ENCODE data around the gene UBQLNL. TPM values are rescaled to one million over a fixed set of nuclear protein-coding genes. Genes with fewer than 3 reads are reported as not detected.

The UBQLNL gene
- polyA plus RNA-seq, 2 of the 4 experiments (the other 2 are of a cell fraction), result 0.06 to 0.41 TPM

GRCh38 chr11:5489576-5490357, 26.7 kb downstream of the UBQLNL start (continued):
- TF ChIP-seq USF2 (IDR thresholded peaks at IDR 0.05), result no peak
- TF ChIP-seq POLR2AphosphoS2 (conservative IDR thresholded peaks at IDR 0.05; ENCODE audit: low read length), result no peak

- Histone ChIP-seq H3K27ac (no peak overlapping the region), H3K4me1 (no peaks in the 10 kb centered on the region), H3K4me2 (no peak overlapping the region), H3K4me3 (no peak overlapping the region), H3K9me3 (no peaks in the 10 kb centered on the region)
- POLR2A ChIA-PET, result no interaction called here
- no peak for ATAC-seq
- TF ChIP-seq NPAS2 (CRISPR knock-in tag; IDR thresholded peaks at IDR 0.05; ENCODE audit: borderline replicate concordance), result no peak
- no peak for TF ChIP-seq JUN (IDR thresholded peaks at IDR 0.05)
- no peak for TF ChIP-seq RNF2 (IDR thresholded peaks at IDR 0.05; ENCODE audit: borderline replicate concordance, low read depth)
- no peak for DNase-seq (ENCODE audit: low read depth in 1 of 2, low spot score in 1 of 2)
- no peak for FAIRE-seq
- CTCF ChIA-PET, result interaction anchor here (1.4 kb wide), 1 partner anchor 10 kb away, joined by 3 read pairs; no protein-coding TSS in a partner anchor
- WGBS (ENCODE audit: missing lambda C conversion rate), result 27% methylated on average over 4 of the region's 4 CpGs
Measured at GRCh38 chr11:5488798-5489399, 27.6 kb downstream of the UBQLNL start.

- H3K27ac ChIP-seq, result no peak within 1 kb of the TSS
- ChIA-PET CTCF (no interaction called here), POLR2A (no interaction called here)
- TF ChIP-seq RARB (CRISPR knock-in tag; IDR thresholded peaks at IDR 0.05) (no peak), MAX (IDR thresholded peaks at IDR 0.05) (no peak), POLR2A (IDR thresholded peaks at IDR 0.05; ENCODE audit: low read length) (no peak), HES2 (IDR thresholded peaks at IDR 0.05) (no peak), JUN (IDR thresholded peaks at IDR 0.05) (no peak), RAD21 (conservative IDR thresholded peaks at IDR 0.05 in 1 of 2, IDR thresholded peaks at IDR 0.05 in 1 of 2) (no peak), HDAC2 (IDR thresholded peaks at IDR 0.05) (no peak), TP53 (CRISPR knock-in tag; IDR thresholded peaks at IDR 0.05) (no peak)
- H3K9me3 ChIP-seq, result no peaks in the 10 kb centered on the region
- DNase-seq (ENCODE audit: low read depth in 1 of 2, low spot score in 1 of 2), result no peak
- no peak for ATAC-seq
- no peak for FAIRE-seq
- H3K4me3 ChIP-seq, result no peak within 1 kb of the TSS
- no peak within 1 kb of the TSS for H3K4me2 ChIP-seq
- no peaks in the 10 kb centered on the region for H3K4me1 ChIP-seq
Measured at GRCh38 chr11:5488385-5488784, 28.1 kb downstream of the UBQLNL start, which contains the start of gene OR52D1. Gene OR52D1 (plus strand): TSS chr11:5488685. CDS start chr11:5488707, 22 bp downstream.

- no peak overlapping the region for H3K27ac ChIP-seq
Measured at GRCh38 chr11:5486421-5486820, 30.1 kb downstream of the UBQLNL start.

More at GRCh38 chr11:5486421-5486820, 30.1 kb downstream of the UBQLNL start:
- CTCF ChIA-PET, result no interaction called here
- POLR2A ChIA-PET, result no interaction called here
- ATAC-seq (no peak), FAIRE-seq (no peak), DNase-seq (ENCODE audit: low read depth in 1 of 2, low spot score in 1 of 2) (no peak)
- H3K4me3 ChIP-seq, result no peak overlapping the region
- H3K9me3 ChIP-seq, result no peaks in the 10 kb centered on the region
- TF ChIP-seq SMC3 (IDR thresholded peaks at IDR 0.05) (no peak), HES2 (IDR thresholded peaks at IDR 0.05) (no peak), ZC3H11A (IDR thresholded peaks at IDR 0.05) (no peak), ELK1 (IDR thresholded peaks at IDR 0.05; ENCODE audit: low read depth, low read length) (no peak), POLR2A (IDR thresholded peaks at IDR 0.05; ENCODE audit: low read length) (no peak), NFE2L2 (conservative IDR thresholded peaks at IDR 0.05; ENCODE audit: low read length) (no peak), TP53 (CRISPR knock-in tag; IDR thresholded peaks at IDR 0.05) (no peak), MAFK (IDR thresholded peaks at IDR 0.05; ENCODE audit: partially characterized antibody) (no peak), CEBPB (IDR thresholded peaks at IDR 0.05) (no peak), GATA3 (IDR thresholded peaks at IDR 0.05; ENCODE audit: borderline replicate concordance) (no peak)
- no peaks in the 10 kb centered on the region for H3K4me1 ChIP-seq
- 12% methylated on average over 3 of the region's 3 CpGs for WGBS (ENCODE audit: missing lambda C conversion rate)
- H3K4me2 ChIP-seq, result no peak overlapping the region
